Right lobe of liver (tissue), 6 donors: Measurements from ENCODE around the gene C10orf90. TPM values are rescaled to one million over a fixed set of nuclear protein-coding genes. Genes with fewer than 3 reads are reported as not detected.

ENCODE experiments used
- ATAC-seq, 4 donors: fragments of 200-7000 bp; cut with Tn5 transposase; one replicate each; pipeline ENCODE4 v1.9.1; 2020; ENCODE audit warnings: mild to moderate bottlenecking in 4 of 4, moderate library complexity in 4 of 4
- DNase-seq, 3 donors: peaks; one replicate each; pipeline ENCODE4 v3.0.0-alpha.2; 2020
- H3K27ac ChIP-seq, 3 donors: fragments of 200-600 bp; one replicate each; pipeline ENCODE4 v1.8.0; 2022
- H3K27me3 ChIP-seq, 2 donors: fragments of 200-600 bp; one replicate each; pipeline ENCODE4 v1.8.0; 2022
- H3K36me3 ChIP-seq, 4 donors: fragments of 200-600 bp; sonication (generic) in 1 of 4; one replicate each; pipeline versions ENCODE4 v1.5.1 to v1.8.0; 2017 to 2022; ENCODE audit warnings: control low read depth in 1 of 4
- H3K4me1 ChIP-seq, 4 donors: fragments of 200-600 bp; sonication (generic) in 1 of 4; one replicate each; pipeline versions ENCODE4 v1.5.1 to v1.8.0; 2017 to 2022; ENCODE audit warnings: control low read depth in 1 of 4
- H3K4me3 ChIP-seq, 3 donors: fragments of 200-600 bp; one replicate each; pipeline ENCODE4 v1.8.0; 2022
- H3K9me3 ChIP-seq, 4 donors: fragments of 200-600 bp; sonication (generic) in 1 of 4; one replicate each; pipeline versions ENCODE4 v1.5.1 to v1.8.0; 2017 to 2022; ENCODE audit warnings: control low read depth in 1 of 4
- CTCF ChIP-seq, 4 donors: fragments of 200-600 bp in 3 of 4; fragments of 450-650 bp in 1 of 4; IDR thresholded peaks; one replicate each; pipeline versions ENCODE4 v1.5.1 to v1.8.0; 2016 to 2022; ENCODE audit warnings: antibody characterized with exemption in 4 of 4, mild to moderate bottlenecking in 2 of 4
- POLR2A ChIP-seq: fragments of 450-650 bp; IDR thresholded peaks from one replicate; pipeline ENCODE4 v1.6.1; 2017; ENCODE audit warnings: antibody characterized with exemption, mild to moderate bottlenecking
- WGBS: methylation state at CpG from one replicate; pipeline ENCODE4 v1.1.6; 2018; ENCODE audit warnings: low coverage, low lambda C conversion rate; ENCODE audit not compliant: insufficient coverage; ENCODE audit errors: missing lambda C conversion rate; 5-methylcytosine and 5-hydroxymethylcytosine counted together
- intact Hi-C, 2 donors: fragments of 100-400 bp; cut with DNase I; formaldehyde crosslinking; loops; one replicate each; pipeline versions ENCODE4 v1.11.2 to v1.14.1; 2022
- total RNA-seq, 6 experiments: library from RNA; depleted of rRNA in 2 of 6; stranded (reverse); fragments of >200 nt in 2 of 6; fragmentation: NEBNext Ultra II Directional in 3 of 6; extraction: Animal tissue kit (Norgen Biotek cat#: 25700) in 3 of 6; gene quantifications; one replicate each; pipeline versions ENCODE4 v1.1.0 to v1.2.4, GENCODE V29; 2016 to 2023
- donor health status: DM: no; HTN: yes; CAD: no.
- donor health status: DM: no; HTN: no; CAD: no.
- donor health status: DM: no; HTN: no; CAD: no.
- donor health status: DM: no; HTN: yes; CAD: no.
- donor health status: DM: no; HTN: yes; CAD: no.

C10orf90 gene
- total RNA-seq, 6 experiments from 2014 or later: 0.22 to 0.43 TPM; not detected in 4

- intact Hi-C loops: loop anchor here in 1 of 2 donors (10.0 kb wide), 1 partner anchor 515 kb away; no protein-coding TSS in a partner anchor
- WGBS: 77% methylated on average over 4 of the region's 6 CpGs
- Histone ChIP-seq H3K4me3 (no peak overlapping the region), H3K4me1 (no peaks in the 10 kb centered on the region), H3K9me3 (no peaks in the 10 kb centered on the region), H3K36me3 (no peaks in the 10 kb centered on the region), H3K27me3 (no peaks in the 10 kb centered on the region), H3K27ac (no peak overlapping the region)
- TF ChIP-seq POLR2A (no peak), CTCF (IDR thresholded peaks at IDR 0.05) (no peak)
- no peak for ATAC-seq
- DNase-seq: no peak
Observed at GRCh38 chr10:126499744-126500143, 170.7 kb downstream of the C10orf90 start.

GRCh38 chr10:126497672-126498071 is 172.8 kb downstream of the C10orf90 start:
- ATAC-seq (no peak), DNase-seq (no peak)
- no peaks in the 10 kb centered on the region for H3K36me3 ChIP-seq
- no peaks in the 10 kb centered on the region for H3K9me3 ChIP-seq
- H3K4me1 ChIP-seq: no peaks in the 10 kb centered on the region
- no peaks in the 10 kb centered on the region for H3K27me3 ChIP-seq
- H3K27ac ChIP-seq: no peak overlapping the region
- no peak overlapping the region for H3K4me3 ChIP-seq
- WGBS: 55% methylated on average over 2 of the region's 2 CpGs
- TF ChIP-seq CTCF (IDR thresholded peaks at IDR 0.05): no peak
- intact Hi-C loops: no loop called here

GRCh38 chr10:126496771-126497545 is 173.5 kb downstream of the C10orf90 start:
- no peak for TF ChIP-seq POLR2A
- DNase-seq (no peak), ATAC-seq (no peak)
- WGBS: 70% methylated on average over 15 of the region's 16 CpGs
- no peaks in the 10 kb centered on the region for H3K27me3 ChIP-seq
- no peaks in the 10 kb centered on the region for H3K9me3 ChIP-seq
- no peak overlapping the region for H3K4me3 ChIP-seq
- no peak overlapping the region for H3K27ac ChIP-seq
- intact Hi-C loops: no loop called here
- no peaks in the 10 kb centered on the region for H3K36me3 ChIP-seq
- H3K4me1 ChIP-seq: no peaks in the 10 kb centered on the region

- DNase-seq (no peak), ATAC-seq (no peak)
- H3K27me3 ChIP-seq: no peaks in the 10 kb centered on the region
- H3K4me1 ChIP-seq: no peaks in the 10 kb centered on the region
- TF ChIP-seq CTCF (IDR thresholded peaks at IDR 0.05) (no peak), POLR2A (no peak)
- intact Hi-C loops: no loop called here
- peaks cover 0 to 4% (median 0%) of the 10 kb centered on the region in 4 donors for H3K9me3 ChIP-seq
- 50% methylated on average over 7 of the region's 7 CpGs for WGBS
- no peaks in the 10 kb centered on the region for H3K36me3 ChIP-seq
- no peak overlapping the region for H3K27ac ChIP-seq
- H3K4me3 ChIP-seq: no peak overlapping the region
Observed at GRCh38 chr10:126491476-126491875, 179.0 kb downstream of the C10orf90 start.

GRCh38 chr10:126481181-126481580 is 189.3 kb downstream of the C10orf90 start:
- no peak overlapping the region for H3K4me3 ChIP-seq
- no peak for DNase-seq
- no peak overlapping the region for H3K27ac ChIP-seq
- TF ChIP-seq CTCF (IDR thresholded peaks at IDR 0.05) (no peak), POLR2A (no peak)
- no peaks in the 10 kb centered on the region for H3K4me1 ChIP-seq
- ATAC-seq: no peak
- H3K36me3 ChIP-seq: no peaks in the 10 kb centered on the region
- intact Hi-C loops: no loop called here
- no peaks in the 10 kb centered on the region for H3K27me3 ChIP-seq
- H3K9me3 ChIP-seq: no peaks in the 10 kb centered on the region
- 46% methylated on average over 1 of the region's 1 CpG for WGBS
